ENCODE results near the gene AKAP6.
A peak's percentile ranks its signal among the peaks of the same experiment; 100 is the strongest.
"Not testable (repeated sequence)": the region's sequence is repeated elsewhere in the genome, so short reads cannot be mapped to it uniquely, and the experiment has no call there.

The AKAP6 gene

DNA sequence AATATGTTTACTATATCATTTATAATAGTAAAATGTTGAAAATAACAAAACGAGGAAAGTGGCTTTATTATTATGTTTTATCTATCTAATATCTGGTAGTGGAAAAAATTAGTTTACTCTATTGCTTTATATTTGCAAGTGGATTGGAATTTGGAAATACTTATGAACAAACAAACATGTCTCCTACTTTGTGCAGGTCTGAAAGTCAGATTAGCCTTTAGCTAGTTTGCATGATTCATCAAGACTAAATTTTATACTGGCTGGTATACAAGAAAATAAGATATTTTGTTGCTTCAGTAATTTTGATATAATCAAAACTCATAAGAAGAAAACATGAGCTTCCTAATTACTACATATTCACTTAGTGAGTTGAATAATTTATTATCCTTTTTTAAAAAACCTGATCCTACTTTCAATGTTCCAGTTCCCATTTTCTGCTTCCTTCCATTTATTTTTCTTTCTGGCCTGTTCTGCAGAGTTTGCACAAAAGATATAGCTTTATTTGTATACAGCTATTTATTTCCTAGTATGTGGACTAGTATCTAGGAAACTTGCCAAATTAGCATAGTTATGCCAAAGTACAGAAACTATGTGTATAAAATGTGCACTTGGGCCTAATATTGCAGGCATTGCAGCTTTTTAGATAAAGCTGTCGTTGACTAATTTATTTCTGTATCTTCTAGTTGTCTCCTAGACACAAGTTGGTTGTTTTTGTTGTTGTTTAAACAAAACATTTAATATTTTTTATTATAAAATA is 122.0 kb downstream of the AKAP6 start:
- no peak for DNase-seq

DNA sequence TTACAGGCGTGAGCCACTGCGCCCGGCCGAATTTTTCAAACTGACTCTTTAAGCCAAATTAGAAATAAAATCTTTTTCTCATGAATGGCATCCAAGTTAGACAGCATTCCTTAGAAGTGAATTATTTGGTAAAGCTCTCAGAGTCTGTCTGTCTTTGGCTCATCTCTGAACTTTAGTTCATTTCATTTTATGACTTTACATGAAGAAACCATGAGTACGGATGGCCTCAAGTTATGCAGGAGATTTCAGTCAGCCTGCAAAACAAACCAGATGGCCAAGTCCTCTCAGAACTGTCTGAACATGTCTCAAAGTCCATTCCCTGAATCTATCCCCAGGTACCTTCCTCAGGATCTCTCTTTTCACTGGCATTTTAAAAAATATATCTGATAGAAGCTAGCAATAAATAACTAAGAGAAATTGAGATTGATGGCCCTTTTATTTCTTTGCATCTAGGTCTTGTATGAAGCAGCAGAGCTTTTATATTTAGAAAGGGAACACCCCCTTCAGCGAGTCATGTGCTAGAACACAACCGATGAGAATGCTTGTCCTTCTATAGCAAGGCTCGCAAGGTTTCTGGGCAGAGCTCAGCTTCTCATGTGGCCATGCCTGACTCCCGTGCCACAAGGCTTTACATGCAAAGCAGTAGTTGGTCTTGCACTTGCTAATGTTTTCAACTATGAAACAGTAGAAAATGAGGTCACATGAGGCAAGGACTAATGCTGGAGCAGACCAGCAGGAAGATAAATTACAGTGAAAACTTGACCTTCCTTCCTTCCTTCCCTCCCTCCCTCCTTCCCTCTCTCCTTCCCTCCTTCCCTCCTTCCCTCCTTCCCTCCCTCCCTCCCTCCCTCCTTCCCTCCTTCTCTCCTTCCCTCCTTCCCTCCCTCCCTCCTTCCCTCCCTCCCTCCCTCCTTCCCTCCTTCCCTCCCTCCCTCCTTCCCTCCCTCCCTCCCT is 125.0 kb downstream of the AKAP6 start:
- no peak for DNase-seq

- DNase-seq: no peak
Measured at GRCh38 chr14:32457213-32457920, 128.3 kb downstream of the AKAP6 start.

GRCh38 chr14:32458720-32459119 is 129.6 kb downstream of the AKAP6 start:
- DNase-seq: no peak

DNA sequence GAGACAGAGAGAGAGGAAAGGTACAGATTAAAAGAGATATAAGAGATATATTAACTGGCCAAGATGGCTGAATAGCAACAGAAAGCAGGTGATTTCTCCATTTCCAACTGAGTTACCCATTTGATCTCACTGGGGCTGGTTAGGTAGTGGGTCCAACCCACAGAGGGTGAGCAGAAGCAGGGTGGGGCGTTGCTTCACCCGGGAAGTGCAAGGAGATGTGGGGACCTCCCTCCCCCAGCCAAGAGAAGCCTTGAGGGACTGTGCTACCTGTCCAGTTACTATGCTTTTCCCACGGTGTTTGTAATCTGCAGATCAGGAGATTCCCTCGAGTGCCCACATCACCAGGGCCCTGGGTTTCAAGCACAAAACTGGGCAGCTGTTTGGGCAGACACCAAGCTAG is 131.2 kb downstream of the AKAP6 start:
- no peak for DNase-seq

- not testable (repeated sequence) for DNase-seq
Measured at GRCh38 chr14:32462553-32462952, 133.5 kb downstream of the AKAP6 start.

DNA sequence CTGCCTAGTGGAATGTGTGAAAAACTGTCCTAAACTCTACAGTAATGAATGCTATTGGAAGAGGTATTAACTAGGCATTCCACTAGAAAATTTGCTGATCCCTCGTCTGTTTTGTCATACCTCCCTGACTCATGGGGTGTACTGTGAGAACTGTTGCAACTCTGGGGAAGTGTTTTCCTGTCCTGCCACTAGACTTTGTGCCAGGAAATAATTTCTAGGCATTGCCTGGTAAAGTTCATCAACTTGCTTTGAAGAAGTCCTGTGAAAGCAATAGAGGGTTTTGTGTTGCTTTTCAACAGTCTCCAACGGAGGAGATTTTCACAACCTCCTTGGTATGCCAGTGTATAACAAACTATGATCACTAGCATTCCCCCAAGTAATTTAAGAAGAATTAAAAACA is 139.9 kb downstream of the AKAP6 start:
- DNase-seq: no peak

DNA sequence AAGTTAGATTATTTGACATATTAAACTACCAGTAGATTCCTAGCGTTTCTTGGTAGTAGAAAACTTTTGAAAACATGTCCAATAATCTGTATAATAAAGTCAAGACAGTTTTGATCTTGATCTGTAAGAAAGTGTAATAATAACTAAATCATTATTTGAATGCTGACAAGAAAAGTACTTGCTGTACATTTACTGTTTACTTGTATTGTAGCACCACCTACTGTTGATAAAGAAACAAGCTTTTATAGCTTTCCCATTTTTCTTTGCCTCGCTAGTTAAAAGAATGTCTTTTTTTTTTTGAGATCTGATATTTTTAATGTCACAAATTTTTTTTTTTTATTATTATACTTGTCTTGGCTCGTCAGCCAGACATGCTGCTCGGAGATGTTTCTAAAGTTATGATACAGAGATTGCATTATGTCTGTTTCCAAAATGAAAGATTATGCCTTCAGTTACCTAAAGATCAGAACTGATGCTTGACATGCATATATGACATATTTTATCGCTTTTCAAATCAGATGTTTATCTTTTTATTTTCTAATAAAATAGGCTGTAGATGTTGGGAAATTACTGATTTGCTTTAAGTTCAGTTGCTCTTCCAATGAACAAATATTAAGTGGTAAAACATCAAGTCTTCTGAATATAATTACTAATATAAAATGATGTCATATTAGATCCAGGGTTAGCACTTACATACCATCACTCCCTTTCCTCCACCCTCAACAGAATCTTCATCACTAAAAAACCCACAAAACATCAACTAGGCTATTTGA is 140.5 kb downstream of the AKAP6 start:
- peak; percentile 61 for DNase-seq

GRCh38 chr14:32470161-32470715 is 141.1 kb downstream of the AKAP6 start:
- no peak for DNase-seq

DNA sequence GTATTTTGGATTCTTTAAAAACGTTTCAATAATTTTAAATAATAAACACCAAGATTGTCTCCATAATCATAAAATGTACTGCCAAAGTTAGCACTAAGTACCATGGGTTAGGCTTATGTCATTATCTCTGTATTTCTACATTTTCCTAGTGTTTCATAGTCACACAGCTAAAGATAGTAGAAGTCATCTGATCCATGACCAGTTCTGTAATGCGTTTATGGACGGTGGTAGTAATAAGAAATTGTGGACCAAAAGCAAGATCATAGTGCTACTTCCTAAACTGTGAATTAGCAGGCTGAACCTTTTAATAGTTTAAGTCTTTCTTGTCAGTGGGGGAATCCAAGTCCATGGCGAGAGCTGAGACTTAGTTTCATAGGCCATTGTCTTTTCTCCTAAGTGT is 142.1 kb downstream of the AKAP6 start:
- no peak for DNase-seq

GRCh38 chr14:32472076-32472475 is 143.0 kb downstream of the AKAP6 start:
- no peak for DNase-seq

DNA sequence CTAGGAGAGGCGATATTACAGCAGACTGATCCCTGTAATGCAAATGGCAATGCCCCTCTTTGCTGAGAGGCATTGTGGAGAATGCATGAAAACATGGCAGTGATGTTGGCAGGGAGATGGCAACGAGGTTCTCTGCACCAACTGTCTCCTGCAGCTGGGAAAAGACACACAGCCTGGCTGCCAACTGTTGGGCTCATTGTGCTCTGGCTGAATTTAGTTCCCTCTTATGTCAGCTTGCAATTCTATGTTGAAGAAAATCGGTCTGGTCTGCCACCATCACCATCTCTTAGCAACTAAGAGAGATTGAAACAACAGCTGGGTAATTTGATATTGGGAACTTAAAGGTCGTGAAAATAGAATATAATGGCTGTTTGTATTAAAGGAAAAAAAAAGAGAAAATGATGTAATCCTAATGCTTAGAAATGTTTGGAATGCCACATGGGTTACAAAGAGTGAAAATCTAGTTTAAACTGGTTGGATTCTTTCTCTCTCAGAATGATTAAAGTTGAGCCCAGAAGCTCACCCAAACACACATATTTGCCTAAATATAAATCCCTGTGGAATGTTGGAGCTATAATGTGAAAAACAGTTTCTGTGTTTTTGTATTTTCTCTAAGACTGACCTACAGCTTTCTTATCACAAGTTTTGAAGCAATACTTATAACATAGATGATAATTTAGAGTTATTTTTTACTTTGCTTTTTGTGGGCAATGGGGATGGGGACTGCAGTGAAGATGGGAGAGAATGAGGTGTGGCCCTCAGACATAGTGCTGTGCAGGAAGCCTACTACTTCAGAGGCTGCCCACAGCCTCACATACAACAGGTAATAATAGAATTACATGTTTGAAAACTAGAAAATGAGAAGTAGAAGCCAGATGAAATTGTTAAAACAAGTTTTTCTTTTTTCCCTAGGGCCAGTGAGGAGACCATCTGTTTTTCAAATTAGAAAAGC is 143.7 kb downstream of the AKAP6 start:
- DNase-seq: peak; percentile 1

DNA sequence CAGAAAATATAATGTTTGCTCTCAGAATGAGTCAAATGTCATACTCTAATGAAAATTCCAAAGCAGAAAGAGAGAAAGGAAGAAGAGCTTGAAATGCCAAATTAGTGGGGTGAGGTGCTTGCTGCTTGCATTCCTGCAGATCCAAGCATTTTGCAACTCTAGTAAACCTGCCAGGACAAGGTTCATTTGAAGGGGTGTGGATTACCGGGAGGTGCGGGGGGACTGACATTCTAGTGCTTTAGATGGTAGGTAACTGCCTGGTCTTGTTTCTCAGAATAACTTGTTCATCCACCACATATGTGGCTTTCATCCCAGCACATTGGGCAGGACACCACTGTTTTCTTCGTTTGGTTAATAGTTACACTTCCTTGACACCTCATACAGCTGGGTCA is 144.4 kb downstream of the AKAP6 start:
- no peak for DNase-seq

GRCh38 chr14:32474478-32475195 is 145.5 kb downstream of the AKAP6 start:
- DNase-seq: no peak

DNA sequence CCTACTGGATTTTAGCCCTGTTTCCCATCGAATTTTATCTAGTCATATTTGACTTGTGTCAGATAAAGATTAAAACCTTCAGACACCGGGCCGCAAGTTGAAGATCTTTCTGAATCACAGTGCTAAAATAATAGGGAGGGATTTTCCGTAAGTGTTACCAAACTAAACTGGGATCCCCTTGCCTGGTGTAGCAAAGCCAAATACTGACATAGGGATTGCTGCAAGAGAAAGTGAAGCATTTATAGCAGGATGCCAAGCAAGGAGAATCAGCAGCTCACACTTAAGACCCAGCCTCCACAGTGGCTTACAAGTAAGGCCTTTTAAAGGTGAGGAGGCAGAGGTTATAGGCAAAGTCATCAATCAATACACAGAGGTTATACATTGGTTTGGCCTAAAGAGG is 147.4 kb downstream of the AKAP6 start:
- no peak for DNase-seq

GRCh38 chr14:32477396-32477795 is 148.3 kb downstream of the AKAP6 start:
- DNase-seq: no peak

GRCh38 chr14:32478050-32478449 is 149.0 kb downstream of the AKAP6 start:
- DNase-seq: no peak

DNA sequence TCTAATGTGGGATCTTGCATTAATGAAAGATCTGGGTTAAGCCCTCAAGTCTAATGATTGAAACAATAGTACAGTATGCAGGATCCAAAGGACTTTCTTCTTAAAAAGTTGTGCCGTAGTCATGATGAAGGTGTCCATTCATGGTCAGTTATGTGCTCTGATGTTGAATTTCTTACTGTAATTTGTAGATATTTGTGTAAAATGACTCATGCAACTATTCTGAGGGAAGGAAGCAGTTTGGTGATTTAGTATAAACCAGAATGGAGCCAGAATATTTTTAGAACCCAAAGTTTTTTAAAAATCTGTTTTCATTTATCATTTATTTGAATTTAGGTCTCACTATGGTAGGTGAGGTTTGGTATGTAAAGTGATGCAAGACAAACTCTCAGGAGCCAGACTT is 151.2 kb downstream of the AKAP6 start:
- no peak for DNase-seq

DNA sequence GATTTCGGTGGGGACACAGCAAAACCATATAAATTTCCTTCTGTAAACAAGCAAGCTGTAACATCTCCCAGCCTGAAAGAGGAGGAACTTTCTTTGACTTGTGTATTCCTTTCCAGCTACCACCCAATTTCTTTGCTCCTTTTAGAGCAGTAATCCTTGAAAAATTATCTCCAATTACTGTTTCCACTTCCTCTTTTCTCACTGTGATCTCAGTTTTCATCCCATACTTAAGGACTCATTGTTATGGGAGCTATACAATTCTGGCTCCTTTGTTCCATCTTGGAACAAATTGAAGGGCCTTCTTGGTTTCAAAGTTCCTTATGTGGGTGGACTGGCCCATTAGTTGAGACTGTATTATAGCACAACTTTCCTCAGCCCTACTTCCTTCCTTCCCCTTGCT is 152.6 kb downstream of the AKAP6 start:
- DNase-seq: no peak

- DNase-seq: no peak
Measured at GRCh38 chr14:32491416-32492016, 162.4 kb downstream of the AKAP6 start.
